ENCODE data around the gene FIGNL2. TPM values are rescaled to one million over a fixed set of nuclear protein-coding genes. Genes with fewer than 3 reads are reported as not detected.

Gene FIGNL2
- under 1 TPM; 0.40 to 0.43 TPM for total RNA-seq

GRCh38 chr12:51848326-51848727 is at the start of gene FIGNL2:
TSS of gene FIGNL2 (minus strand) at chr12:51848718. CDS start at chr12:51822413, 26,305 bp downstream.
- H3K9me3 Mint-ChIP-seq: no peaks in the 10 kb centered on the region
- no peak for DNase-seq
- TF ChIP-seq CTCF (IDR thresholded peaks at IDR 0.05): no peak
- H3K27ac Mint-ChIP-seq: no peak within 1 kb of the TSS
- H3K4me1 Mint-ChIP-seq (ENCODE audit: low read depth): peaks cover 12% of the 10 kb centered on the region
- no peak for ATAC-seq
- CTCF ChIA-PET: no interaction called here
- intact Hi-C loops (cut with micrococcal nuclease): no loop called here
- no peaks in the 10 kb centered on the region for H3K36me3 Mint-ChIP-seq (ENCODE audit: low read depth)
- peaks cover 37% of the 10 kb centered on the region for H3K27me3 Mint-ChIP-seq
- H3K4me3 Mint-ChIP-seq: no peak within 1 kb of the TSS
- POLR2A ChIA-PET: no interaction called here

GRCh38 chr12:51897181-51897580 is 48.7 kb upstream of the FIGNL2 start:
- DNase-seq (no peak), ATAC-seq (no peak)
- Mint-ChIP-seq H3K4me3 (no peak overlapping the region), H3K36me3 (ENCODE audit: low read depth) (no peaks in the 10 kb centered on the region), H3K27ac (no peak overlapping the region), H3K27me3 (no peaks in the 10 kb centered on the region), H3K4me1 (ENCODE audit: low read depth) (no peaks in the 10 kb centered on the region), H3K9me3 (no peaks in the 10 kb centered on the region)
- CTCF ChIA-PET: interaction anchor here (0.9 to 1.1 kb wide), 3 partner anchors 83 to 988 kb away, joined by 3 read pairs; no protein-coding TSS in a partner anchor
- intact Hi-C loops (cut with micrococcal nuclease): no loop called here
- POLR2A ChIA-PET: no interaction called here
- TF ChIP-seq CTCF (IDR thresholded peaks at IDR 0.05): no peak

- TF ChIP-seq CTCF (IDR thresholded peaks at IDR 0.05): no peak
- no peaks in the 10 kb centered on the region for H3K27me3 Mint-ChIP-seq
- H3K36me3 Mint-ChIP-seq (ENCODE audit: low read depth): no peaks in the 10 kb centered on the region
- H3K9me3 Mint-ChIP-seq: no peaks in the 10 kb centered on the region
- intact Hi-C loops (cut with micrococcal nuclease): no loop called here
- ATAC-seq (no peak), DNase-seq (no peak)
- no peaks in the 10 kb centered on the region for H3K4me1 Mint-ChIP-seq (ENCODE audit: low read depth)
- no peak overlapping the region for H3K4me3 Mint-ChIP-seq
- CTCF ChIA-PET: interaction anchor here (1.1 kb wide), 2 partner anchors 475 to 989 kb away, joined by 3 read pairs; no protein-coding TSS in a partner anchor
- POLR2A ChIA-PET: no interaction called here
- no peak overlapping the region for H3K27ac Mint-ChIP-seq
Observed at GRCh38 chr12:51896236-51896635, 47.7 kb upstream of the FIGNL2 start.

GRCh38 chr12:51895378-51896135 is 47.0 kb upstream of the FIGNL2 start:
- ChIA-PET POLR2A (no interaction called here), CTCF (no interaction called here)
- Mint-ChIP-seq H3K4me3 (no peak overlapping the region), H3K9me3 (no peaks in the 10 kb centered on the region), H3K4me1 (ENCODE audit: low read depth) (no peaks in the 10 kb centered on the region), H3K27ac (no peak overlapping the region), H3K27me3 (no peaks in the 10 kb centered on the region), H3K36me3 (ENCODE audit: low read depth) (no peaks in the 10 kb centered on the region)
- TF ChIP-seq CTCF (IDR thresholded peaks at IDR 0.05): no peak
- no peak for DNase-seq
- ATAC-seq: no peak
- intact Hi-C loops (cut with micrococcal nuclease): no loop called here

GRCh38 chr12:51893786-51894185 is 45.3 kb upstream of the FIGNL2 start:
- intact Hi-C loops (cut with micrococcal nuclease): no loop called here
- Mint-ChIP-seq H3K4me3 (no peak overlapping the region), H3K4me1 (ENCODE audit: low read depth) (no peaks in the 10 kb centered on the region), H3K9me3 (no peaks in the 10 kb centered on the region), H3K27me3 (no peaks in the 10 kb centered on the region), H3K27ac (no peak overlapping the region), H3K36me3 (ENCODE audit: low read depth) (no peaks in the 10 kb centered on the region)
- no peak for DNase-seq
- CTCF ChIA-PET: interaction anchor here (1.1 to 1.4 kb wide), 4 partner anchors 18 to 127 kb away, joined by 3 to 5 read pairs (median 3); no protein-coding TSS in a partner anchor
- no peak for ATAC-seq
- TF ChIP-seq CTCF (IDR thresholded peaks at IDR 0.05): no peak
- POLR2A ChIA-PET: no interaction called here
